ENCODE measurements around the gene EML3.

Gene EML3

GRCh38 chr11:62608776-62609175 lies 3.8 kb downstream of the EML3 start:
- TF ChIP-seq GATA1 (IDR thresholded peaks at IDR 0.05; ENCODE audit: low read depth, low read length), result no peak
- TF ChIP-seq POLR2A (IDR thresholded peaks at IDR 0.05; ENCODE audit: low read length), result no peak
- DNase-seq, result no peak

- DNase-seq, result peak in 1 of 2 experiments; percentile 23
- TF ChIP-seq GATA1 (IDR thresholded peaks at IDR 0.05; ENCODE audit: low read depth, low read length) (no peak), POLR2A (IDR thresholded peaks at IDR 0.05; ENCODE audit: low read length) (no peak)
These were observed 4.9 kb downstream of the EML3 start for GRCh38 chr11:62607714-62608113.

GRCh38 chr11:62605902-62606301 lies 6.7 kb downstream of the EML3 start:
- DNase-seq, result no peak

GRCh38 chr11:62605467-62605866 lies 7.1 kb downstream of the EML3 start:
- TF ChIP-seq POLR2A (IDR thresholded peaks at IDR 0.05; ENCODE audit: low read length) (no peak), GATA1 (IDR thresholded peaks at IDR 0.05; ENCODE audit: low read depth, low read length) (no peak)
- no peak for DNase-seq

More at GRCh38 chr11:62605902-62606301, 6.7 kb downstream of the EML3 start:
- TF ChIP-seq POLR2A (IDR thresholded peaks at IDR 0.05; ENCODE audit: low read length) (no peak), GATA1 (IDR thresholded peaks at IDR 0.05; ENCODE audit: low read depth, low read length) (no peak)

- TF ChIP-seq POLR2A (IDR thresholded peaks at IDR 0.05; ENCODE audit: low read length) (no peak), GATA1 (IDR thresholded peaks at IDR 0.05; ENCODE audit: low read depth, low read length) (no peak)
- no peak for DNase-seq
These were observed 8.0 kb downstream of the EML3 start for GRCh38 chr11:62604460-62605120.

- DNase-seq, result peak in 1 of 2 experiments; percentile 48
These were observed 8.7 kb downstream of the EML3 start for GRCh38 chr11:62603776-62604299.

GRCh38 chr11:62603072-62603408 lies 9.5 kb downstream of the EML3 start:
- no peak for DNase-seq
- no peak for TF ChIP-seq GATA1 (IDR thresholded peaks at IDR 0.05; ENCODE audit: low read depth, low read length)
- TF ChIP-seq POLR2A (IDR thresholded peaks at IDR 0.05; ENCODE audit: low read length), result no peak

More at GRCh38 chr11:62603776-62604299, 8.7 kb downstream of the EML3 start:
- no peak for TF ChIP-seq POLR2A (IDR thresholded peaks at IDR 0.05; ENCODE audit: low read length)
- TF ChIP-seq GATA1 (IDR thresholded peaks at IDR 0.05; ENCODE audit: low read depth, low read length), result no peak

GRCh38 chr11:62602141-62603071 lies 10.2 kb downstream of the EML3 start:
- DNase-seq, result peak; percentile 72 to 75
- TF ChIP-seq POLR2A (IDR thresholded peaks at IDR 0.05; ENCODE audit: low read length), result no peak
- no peak for TF ChIP-seq GATA1 (IDR thresholded peaks at IDR 0.05; ENCODE audit: low read depth, low read length)

GRCh38 chr11:62601372-62602140 lies 11.0 kb downstream of the EML3 start, which contains the start of gene MTA2:
TSS of gene MTA2 (minus strand) at chr11:62601865. CDS start at chr11:62601450, 415 bp downstream.
- no peak for TF ChIP-seq GATA1 (IDR thresholded peaks at IDR 0.05; ENCODE audit: low read depth, low read length)
- TF ChIP-seq POLR2A (IDR thresholded peaks at IDR 0.05; ENCODE audit: low read length), result peak; percentile 82
- peak; percentile 99 for DNase-seq

GRCh38 chr11:62601122-62601371 lies 11.5 kb downstream of the EML3 start:
- peak in 1 of 2 experiments; percentile 67 for DNase-seq
- no peak for TF ChIP-seq POLR2A (IDR thresholded peaks at IDR 0.05; ENCODE audit: low read length)
- no peak for TF ChIP-seq GATA1 (IDR thresholded peaks at IDR 0.05; ENCODE audit: low read depth, low read length)

GRCh38 chr11:62600367-62601121 lies 12.0 kb downstream of the EML3 start:
- DNase-seq, result peak; percentile 67 to 78
- TF ChIP-seq GATA1 (IDR thresholded peaks at IDR 0.05; ENCODE audit: low read depth, low read length) (no peak), POLR2A (IDR thresholded peaks at IDR 0.05; ENCODE audit: low read length) (no peak)

GRCh38 chr11:62599901-62600300 lies 12.7 kb downstream of the EML3 start:
- no peak for TF ChIP-seq GATA1 (IDR thresholded peaks at IDR 0.05; ENCODE audit: low read depth, low read length)
- TF ChIP-seq POLR2A (IDR thresholded peaks at IDR 0.05; ENCODE audit: low read length), result no peak
- peak; percentile 46 to 58 for DNase-seq

- no peak for TF ChIP-seq GATA1 (IDR thresholded peaks at IDR 0.05; ENCODE audit: low read depth, low read length)
- TF ChIP-seq POLR2A (IDR thresholded peaks at IDR 0.05; ENCODE audit: low read length), result peak; percentile 22
- DNase-seq, result peak; percentile 96 to 99
These were observed 13.4 kb downstream of the EML3 start for GRCh38 chr11:62599069-62599696.
